GM21367 (cell line): ENCODE measurements around the gene ATP2B1.
"Not testable (repeated sequence)": the region's sequence is repeated elsewhere in the genome, so short reads cannot be mapped to it uniquely, and the experiment has no call there.

ENCODE experiments used
- ATAC-seq: cut with Tn5 transposase; IDR thresholded peaks from one replicate; pipeline ENCODE4 v1.9.1; 2021; ENCODE audit not compliant: unreplicated experiment

Gene ATP2B1

GRCh38 chr12:89717759-89718523, 9.3 kb upstream of the ATP2B1 start:
- ATAC-seq: no peak

DNA sequence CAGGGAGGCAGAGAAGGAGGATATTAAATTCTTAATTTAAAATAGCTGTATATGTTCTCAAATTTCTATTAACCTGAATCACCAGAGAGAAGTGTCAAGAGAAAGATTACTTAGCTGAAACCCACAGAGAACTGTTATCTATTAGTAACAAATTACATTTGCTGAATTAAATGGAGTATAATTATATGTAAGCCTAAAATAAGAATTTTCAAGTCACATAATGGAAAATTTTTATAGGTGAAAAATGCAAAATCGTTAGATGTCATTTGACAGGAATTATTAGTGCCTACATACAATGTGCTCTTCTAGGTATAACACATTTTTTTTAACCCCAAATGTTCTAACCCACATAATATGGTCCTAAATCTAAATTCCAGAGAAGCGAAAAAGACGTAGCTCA, 4.1 kb upstream of the ATP2B1 start:
- no peak for ATAC-seq

DNA sequence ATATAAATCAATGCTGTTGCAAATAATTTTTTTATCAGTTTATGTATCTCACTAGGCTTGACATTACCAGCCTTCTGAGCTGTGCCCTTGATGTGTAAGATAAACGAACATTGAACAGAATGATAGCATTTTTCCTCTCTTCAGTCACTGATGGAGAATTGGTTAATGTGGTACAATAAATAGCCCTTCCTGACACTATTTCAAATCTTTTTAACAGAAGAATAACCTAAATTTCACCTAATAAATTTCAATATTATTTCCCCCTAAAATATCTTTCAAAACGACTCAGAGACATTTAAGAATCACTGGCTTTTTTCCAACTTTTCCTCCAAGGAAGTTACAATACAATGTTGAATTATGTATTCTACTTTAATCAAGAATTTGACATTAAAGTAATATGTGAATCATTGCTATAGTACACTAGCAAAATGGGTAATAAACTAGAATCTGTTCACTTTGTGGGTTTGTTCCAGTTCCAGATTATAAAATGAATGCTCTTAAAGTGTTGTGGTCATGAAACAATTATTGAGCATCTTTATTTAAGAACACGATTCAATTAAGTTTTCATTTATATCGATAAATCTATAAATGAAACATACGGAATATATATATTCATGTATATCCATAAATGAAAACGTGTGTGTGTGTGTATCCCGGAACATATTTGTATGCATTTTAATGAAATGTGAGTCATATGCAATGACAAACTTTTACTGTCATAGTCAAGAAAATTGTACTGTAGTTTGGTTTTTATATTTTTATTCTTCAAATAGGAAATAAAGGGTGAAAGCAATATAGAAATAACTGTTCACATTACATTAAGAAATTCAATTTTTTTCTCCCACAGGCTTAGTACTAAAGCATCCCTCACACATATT, 2.5 kb upstream of the ATP2B1 start:
- no peak for ATAC-seq

DNA sequence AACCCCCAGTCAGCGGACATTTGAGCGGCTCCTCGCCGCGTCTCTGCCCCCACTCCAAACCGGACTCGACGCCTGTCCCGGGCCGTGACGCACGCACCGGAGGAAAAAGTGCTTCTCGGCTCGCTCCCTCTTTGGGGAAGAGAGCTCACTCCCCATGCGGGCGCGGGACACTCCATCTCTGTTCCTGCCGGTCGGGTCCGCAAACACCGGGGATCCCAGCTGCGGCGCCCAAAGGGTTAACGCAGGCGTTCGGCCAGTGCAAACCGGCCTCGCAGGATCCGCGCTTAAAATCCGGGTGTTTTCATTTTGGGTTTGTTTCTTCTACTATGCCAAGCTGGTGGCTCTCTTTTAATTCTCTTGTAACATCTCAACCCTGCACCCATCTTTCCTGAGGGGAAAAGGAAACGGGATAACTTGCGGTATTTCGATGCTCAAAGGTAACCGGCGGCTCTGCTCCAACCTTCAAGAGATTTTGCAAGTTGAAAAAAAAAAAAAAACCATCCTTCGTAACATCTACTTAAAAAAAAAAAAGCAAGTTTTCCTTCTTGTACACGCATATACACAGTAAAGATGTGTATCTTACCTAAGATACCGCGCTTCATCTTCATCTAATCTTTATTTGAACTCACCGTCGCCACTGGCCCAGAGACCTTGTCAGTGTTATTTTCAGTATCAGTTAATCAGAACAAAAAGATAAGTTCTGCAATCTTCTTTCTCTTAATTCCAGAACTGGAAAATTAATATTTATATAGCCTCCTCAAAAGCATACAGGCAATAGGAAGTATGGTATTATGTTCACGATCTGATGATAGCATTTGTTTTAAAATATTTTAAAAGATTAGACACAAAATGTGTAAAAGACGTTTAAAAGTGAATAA, 1.6 kb upstream of the ATP2B1 start:
- peak; percentile 8 for ATAC-seq

DNA sequence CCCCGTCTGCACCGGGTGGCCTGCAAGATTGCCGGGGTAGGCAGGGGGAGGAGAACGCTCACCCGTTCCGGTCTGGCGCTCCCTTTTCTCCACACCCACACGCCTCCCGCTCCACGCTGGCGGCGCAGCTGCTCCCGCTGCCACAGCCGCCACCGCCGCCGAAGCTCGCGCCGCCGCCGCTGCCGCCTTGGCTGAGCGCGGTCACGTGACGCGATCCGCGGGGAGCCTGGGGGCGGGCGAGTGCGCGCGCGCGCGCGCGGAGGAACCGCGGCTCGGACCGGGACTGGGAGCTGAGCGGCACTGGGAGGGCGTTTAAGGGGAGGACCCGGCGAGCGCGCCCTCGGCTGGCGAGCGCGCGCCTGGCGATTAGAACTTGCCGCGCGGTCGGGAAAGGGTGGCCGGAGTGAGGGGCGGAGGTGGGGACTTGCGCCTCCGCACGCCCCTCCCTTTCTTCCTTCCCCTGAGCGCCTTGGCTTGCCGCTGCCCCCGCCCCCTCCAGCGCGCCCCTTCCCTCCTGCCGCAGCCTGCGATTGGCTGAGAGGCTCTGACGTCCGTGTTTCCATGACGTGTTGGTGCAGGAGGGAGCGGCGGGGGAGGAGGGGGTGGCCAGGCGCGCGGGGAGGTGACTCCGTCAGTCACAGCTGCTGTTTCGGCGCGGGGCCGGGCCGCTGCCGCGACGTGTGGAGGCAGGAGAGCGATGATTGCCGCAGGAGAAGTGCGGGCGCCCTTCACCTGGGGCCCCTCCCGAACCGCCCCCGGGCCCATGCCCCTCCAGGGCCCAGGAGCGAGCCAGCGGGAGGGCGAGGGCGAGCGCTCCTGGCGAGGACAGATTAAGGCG, 738 bp upstream of the ATP2B1 start:
- peak; percentile 67 for ATAC-seq

DNA sequence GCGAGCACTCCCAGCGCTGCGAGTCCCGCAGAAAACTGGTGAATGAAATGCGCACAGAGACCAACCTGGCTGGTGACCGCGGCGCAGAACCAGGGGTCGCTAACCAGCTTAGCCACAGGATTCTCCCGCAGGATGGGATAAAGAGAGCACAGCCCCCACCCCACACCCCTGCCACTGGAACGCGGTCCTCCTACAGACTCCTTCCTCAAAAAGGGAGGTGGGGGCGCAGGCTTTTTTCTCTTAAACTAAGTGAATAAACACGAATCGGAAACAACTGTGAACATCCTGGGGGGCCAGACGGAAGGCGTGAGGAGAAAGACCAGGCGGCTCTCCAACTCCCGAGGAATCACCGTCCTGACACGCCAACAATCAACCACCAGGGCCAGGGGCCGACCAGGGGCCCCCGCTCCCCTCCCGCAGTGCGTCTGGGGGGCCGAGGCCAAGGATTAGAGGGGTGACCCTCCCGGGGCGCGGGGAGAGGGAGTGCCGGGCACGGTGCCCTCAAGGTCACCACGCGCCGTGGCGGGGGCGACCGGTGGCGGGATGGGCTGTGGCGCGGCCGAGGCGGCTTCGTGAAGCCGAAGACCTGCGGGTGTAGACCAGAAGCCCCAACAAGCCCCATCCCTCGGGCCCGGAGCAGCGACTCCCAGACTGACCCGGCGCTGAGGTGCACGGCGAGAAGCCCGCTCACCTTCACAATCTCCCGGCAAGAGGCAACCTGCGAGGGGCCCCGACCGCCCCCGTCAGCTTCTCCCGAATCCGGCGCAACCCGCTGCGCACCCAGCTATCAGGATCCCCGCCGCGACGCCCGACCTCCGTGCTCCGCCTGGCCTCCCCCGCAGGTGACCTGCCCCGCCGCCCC, 704 bp downstream of the ATP2B1 start:
- no peak for ATAC-seq

DNA sequence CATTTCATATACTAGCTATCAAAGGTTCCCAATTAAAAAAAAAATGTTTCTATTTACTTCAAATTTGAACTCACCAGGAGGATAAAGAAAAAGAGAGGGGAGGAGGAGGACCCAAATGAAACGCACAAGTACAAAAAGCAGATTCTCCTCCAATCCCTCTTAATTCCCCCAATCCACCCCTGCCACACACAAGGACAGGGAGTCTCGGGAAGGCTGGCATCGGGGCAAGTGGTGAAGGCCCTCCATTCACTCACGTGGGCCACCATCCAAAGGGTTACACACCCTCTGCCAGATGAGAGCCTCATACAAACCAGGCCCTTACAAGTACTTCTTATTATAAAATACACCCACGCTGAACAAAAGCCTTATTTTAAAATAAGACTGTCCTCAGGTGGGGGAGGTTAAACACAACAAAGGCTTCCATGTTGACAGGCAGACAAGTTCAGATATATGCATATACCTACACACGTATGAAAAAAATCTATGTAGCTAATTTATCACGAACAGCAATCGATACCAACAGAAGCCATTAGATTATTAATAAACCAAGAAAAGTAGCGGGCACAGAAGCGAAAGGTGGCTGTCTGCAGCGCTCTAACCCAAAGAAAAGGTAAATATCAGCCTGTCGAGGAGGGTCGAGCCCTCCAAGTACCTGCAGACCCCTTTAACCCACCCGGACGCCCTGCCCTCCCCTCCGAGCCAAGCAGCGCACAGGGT, 1.5 kb downstream of the ATP2B1 start:
- no peak for ATAC-seq

DNA sequence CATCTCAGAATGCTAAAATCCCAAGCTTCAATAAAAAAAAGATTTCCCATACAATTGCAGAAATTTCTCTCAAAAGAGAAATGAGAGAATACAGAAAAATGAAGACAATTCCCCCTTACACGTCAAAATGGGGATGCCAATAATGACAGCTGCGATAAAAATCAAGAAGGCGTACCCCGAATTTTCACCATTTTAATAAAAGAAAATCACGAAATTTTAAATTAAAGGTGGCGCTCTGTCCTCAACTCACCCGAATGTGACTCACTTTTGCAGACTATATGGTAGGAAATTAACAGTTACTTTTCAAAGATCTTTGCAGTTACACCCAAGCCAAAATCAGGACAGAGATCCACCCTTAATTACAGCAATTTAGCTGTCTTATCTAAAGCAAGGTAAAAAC, 2.1 kb downstream of the ATP2B1 start:
- ATAC-seq: no peak

GRCh38 chr12:89704457-89704856, 4.2 kb downstream of the ATP2B1 start:
- ATAC-seq: no peak

GRCh38 chr12:89703768-89704167, 4.9 kb downstream of the ATP2B1 start:
- no peak for ATAC-seq

GRCh38 chr12:89702503-89702902, 6.1 kb downstream of the ATP2B1 start:
- no peak for ATAC-seq

DNA sequence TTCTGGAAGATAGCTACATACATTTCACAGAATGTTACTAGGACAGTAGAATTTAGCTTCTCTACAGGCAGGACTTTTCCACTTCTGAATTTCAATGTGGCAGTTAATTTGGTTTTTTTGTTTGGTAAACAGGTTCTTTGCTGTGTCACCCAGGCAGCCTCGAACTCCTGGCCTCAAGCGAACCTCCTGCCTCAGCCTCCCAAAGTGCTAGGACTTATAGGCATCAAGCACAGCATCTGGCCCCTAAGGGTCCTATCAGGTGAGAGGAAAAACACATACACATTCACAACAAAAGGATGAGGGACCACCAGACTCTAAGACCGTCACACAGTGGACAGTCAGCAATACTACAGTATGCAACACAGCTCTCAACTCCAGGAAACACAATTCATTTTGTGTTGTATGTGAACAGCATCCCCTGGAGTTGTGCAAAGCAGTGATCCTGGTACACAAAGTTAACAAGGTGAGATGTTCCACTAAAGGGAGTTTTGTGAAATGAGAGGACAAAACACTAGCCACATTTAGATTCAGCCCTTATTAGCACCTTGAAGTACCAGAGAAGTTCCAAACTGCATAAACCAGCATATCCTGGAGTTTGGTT, 6.9 kb downstream of the ATP2B1 start:
- no peak for ATAC-seq

GRCh38 chr12:89700191-89700810, 8.3 kb downstream of the ATP2B1 start:
- no peak for ATAC-seq

DNA sequence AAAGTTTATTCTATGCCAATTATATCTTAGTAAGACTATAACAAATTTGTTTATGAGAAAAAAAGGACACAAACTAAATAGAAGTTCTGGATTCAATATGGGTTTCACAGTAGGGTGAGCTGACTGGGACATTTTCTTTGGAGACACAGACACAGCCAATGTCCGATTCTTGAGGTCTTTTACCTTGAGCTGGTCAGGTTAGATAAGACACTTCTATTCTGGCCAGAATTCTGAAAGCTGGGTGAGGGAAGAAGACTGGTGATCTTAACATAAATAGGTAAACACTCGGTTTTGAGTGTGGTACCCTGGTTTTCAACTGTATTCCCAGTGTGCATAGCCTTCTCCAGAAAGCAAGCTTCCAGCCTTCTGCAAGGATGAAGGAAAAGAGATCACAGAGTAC, 10.0 kb downstream of the ATP2B1 start:
- ATAC-seq: no peak

DNA sequence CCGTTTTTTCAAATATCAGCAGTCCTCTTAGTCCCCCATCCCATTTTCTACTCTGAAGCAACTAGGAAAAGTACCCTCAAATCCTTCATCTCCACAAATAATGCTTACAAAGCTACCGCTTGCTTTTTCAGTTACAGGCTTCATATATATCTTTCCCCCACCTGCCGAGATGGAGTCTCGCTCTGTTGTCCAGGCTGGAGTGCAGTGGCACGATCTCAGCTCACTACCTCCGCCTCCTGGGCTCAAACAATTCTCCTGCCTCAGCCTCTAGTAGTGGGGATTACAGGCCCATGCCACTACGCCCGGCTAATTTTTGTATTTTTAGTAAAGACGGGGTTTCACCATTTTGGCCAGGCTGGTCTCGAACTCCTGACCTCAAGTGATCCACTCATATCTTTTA, 10.9 kb downstream of the ATP2B1 start:
- ATAC-seq: not testable (repeated sequence)

GRCh38 chr12:89697296-89697695, 11.3 kb downstream of the ATP2B1 start:
- no peak for ATAC-seq

GRCh38 chr12:89695830-89696229, 12.8 kb downstream of the ATP2B1 start:
- ATAC-seq: no peak

- ATAC-seq: no peak
These were observed 13.5 kb downstream of the ATP2B1 start for GRCh38 chr12:89695100-89695499.
